ENCODE results near the gene LMO1. TPM values are rescaled to one million over a fixed set of nuclear protein-coding genes. Genes with fewer than 3 reads are reported as not detected.

LMO1 gene
- polyA plus RNA-seq, 3 donors: not detected

DNA sequence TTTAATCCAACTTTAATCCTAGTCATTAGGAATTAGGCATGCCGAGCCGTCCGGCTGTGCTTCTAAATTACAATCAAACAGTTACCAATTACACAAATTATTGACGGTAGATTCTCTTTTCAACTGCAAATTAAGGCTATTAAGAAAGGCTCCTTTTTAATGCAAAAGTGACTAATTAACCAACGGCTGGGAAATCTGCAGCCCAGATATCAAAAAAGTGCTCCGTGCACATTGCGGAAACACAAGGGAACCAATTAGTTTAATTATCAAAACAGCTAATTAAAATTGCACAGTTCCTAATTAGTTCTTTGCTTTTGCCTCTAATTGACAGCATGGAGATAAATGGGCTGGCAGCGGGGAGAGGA lies 19.4 kb upstream of the LMO1 start:
- Mint-ChIP-seq H3K4me3 (no peak overlapping the region), H3K36me3 (no peaks in the 10 kb centered on the region), H3K27ac (no peak overlapping the region), H3K4me1 (peaks cover 7% of the 10 kb centered on the region), H3K9me3 (peaks cover 0 to 7% (median 0%) of the 10 kb centered on the region in 7 donors), H3K27me3 (ENCODE audit: low read depth in 3 of 3) (peaks cover 5 to 18% (median 14%) of the 10 kb centered on the region in 3 donors)
- intact Hi-C loops (cut with micrococcal nuclease): no loop called here
- WGBS (ENCODE audit: insufficient coverage): 17% methylated on average over 3 of the region's 8 CpGs
- H3K4me3 ChIP-seq (replicated peaks in 1 of 3; ENCODE audit: low read depth in 2 of 3, low read length in 3 of 3): no peak overlapping the region
- H4K20me1 ChIP-seq (ENCODE audit: insufficient read depth, low read length): no peaks in the 10 kb centered on the region
- no peak overlapping the region for H3K27ac ChIP-seq (ENCODE audit: low read depth in 1 of 2, low read length in 2 of 2)
- peaks cover 10 to 28% of the 10 kb centered on the region in 2 donors for H3K27me3 ChIP-seq (ENCODE audit: control insufficient read depth in 2 of 2, insufficient read depth in 2 of 2, low read length in 2 of 2)
- H3K9ac ChIP-seq (ENCODE audit: insufficient read depth, low read length, poor library complexity, severe bottlenecking): no peak overlapping the region
- H2AFZ ChIP-seq (ENCODE audit: insufficient read depth, low read depth, low read length, poor library complexity, severe bottlenecking): no peak overlapping the region
- H3K36me3 ChIP-seq (replicated peaks in 1 of 2; ENCODE audit: control insufficient read depth in 1 of 2, insufficient read depth in 2 of 2, low read length in 2 of 2): no peaks in the 10 kb centered on the region
- H3K79me2 ChIP-seq (ENCODE audit: insufficient read depth, low read length): no peaks in the 10 kb centered on the region
- H3K4me1 ChIP-seq (ENCODE audit: control insufficient read depth in 1 of 2, insufficient read depth in 2 of 2, low read length in 2 of 2): no peaks in the 10 kb centered on the region
- TF ChIP-seq, protein P1, sequence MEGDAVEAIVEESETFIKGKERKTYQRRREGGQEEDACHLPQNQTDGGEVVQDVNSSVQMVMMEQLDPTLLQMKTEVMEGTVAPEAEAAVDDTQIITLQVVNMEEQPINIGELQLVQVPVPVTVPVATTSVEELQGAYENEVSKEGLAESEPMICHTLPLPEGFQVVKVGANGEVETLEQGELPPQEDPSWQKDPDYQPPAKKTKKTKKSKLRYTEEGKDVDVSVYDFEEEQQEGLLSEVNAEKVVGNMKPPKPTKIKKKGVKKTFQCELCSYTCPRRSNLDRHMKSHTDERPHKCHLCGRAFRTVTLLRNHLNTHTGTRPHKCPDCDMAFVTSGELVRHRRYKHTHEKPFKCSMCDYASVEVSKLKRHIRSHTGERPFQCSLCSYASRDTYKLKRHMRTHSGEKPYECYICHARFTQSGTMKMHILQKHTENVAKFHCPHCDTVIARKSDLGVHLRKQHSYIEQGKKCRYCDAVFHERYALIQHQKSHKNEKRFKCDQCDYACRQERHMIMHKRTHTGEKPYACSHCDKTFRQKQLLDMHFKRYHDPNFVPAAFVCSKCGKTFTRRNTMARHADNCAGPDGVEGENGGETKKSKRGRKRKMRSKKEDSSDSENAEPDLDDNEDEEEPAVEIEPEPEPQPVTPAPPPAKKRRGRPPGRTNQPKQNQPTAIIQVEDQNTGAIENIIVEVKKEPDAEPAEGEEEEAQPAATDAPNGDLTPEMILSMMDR (IDR thresholded peaks at IDR 0.05): no peak
- H3K4me2 ChIP-seq (replicated peaks; ENCODE audit: extremely low read depth, low read length, poor library complexity, severe bottlenecking): no peak overlapping the region
- no peak for DNase-seq
- no peaks in the 10 kb centered on the region for H3K9me3 ChIP-seq (replicated peaks in 1 of 2; ENCODE audit: control insufficient read depth in 1 of 2, insufficient read depth in 1 of 2, low read length in 2 of 2)

DNA sequence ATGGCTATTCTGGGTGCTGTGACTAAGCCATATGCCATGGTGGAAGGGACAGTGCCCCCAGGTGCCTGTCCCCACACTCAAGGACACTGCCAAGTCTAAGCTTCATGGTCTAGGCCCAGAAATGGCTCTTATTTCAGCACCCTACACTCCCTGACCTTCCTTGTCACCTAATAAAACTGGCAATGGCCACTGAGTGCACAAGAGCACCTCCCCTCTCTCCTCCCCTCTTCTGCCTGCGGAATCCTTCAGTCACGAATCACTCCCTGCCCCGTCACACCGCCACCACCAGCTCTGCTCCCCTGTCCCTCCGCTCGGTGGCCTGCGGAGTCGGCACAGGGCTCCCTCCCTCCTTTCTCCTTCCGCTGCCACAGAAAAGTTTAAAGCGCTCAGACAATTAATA lies 19.0 kb upstream of the LMO1 start:
- peaks cover 0 to 10% (median 0%) of the 10 kb centered on the region in 7 donors for H3K9me3 Mint-ChIP-seq
- no peak for DNase-seq
- Histone ChIP-seq H4K20me1 (ENCODE audit: insufficient read depth, low read length) (no peaks in the 10 kb centered on the region), H3K36me3 (replicated peaks in 1 of 2; ENCODE audit: control insufficient read depth in 1 of 2, insufficient read depth in 2 of 2, low read length in 2 of 2) (no peaks in the 10 kb centered on the region), H3K4me2 (replicated peaks; ENCODE audit: extremely low read depth, low read length, poor library complexity, severe bottlenecking) (no peak overlapping the region), H3K4me1 (ENCODE audit: control insufficient read depth in 1 of 2, insufficient read depth in 2 of 2, low read length in 2 of 2) (no peaks in the 10 kb centered on the region), H2AFZ (ENCODE audit: insufficient read depth, low read depth, low read length, poor library complexity, severe bottlenecking) (no peak overlapping the region), H3K79me2 (ENCODE audit: insufficient read depth, low read length) (no peaks in the 10 kb centered on the region), H3K27ac (ENCODE audit: low read depth in 1 of 2, low read length in 2 of 2) (no peak overlapping the region), H3K9ac (ENCODE audit: insufficient read depth, low read length, poor library complexity, severe bottlenecking) (no peak overlapping the region), H3K27me3 (ENCODE audit: control insufficient read depth in 2 of 2, insufficient read depth in 2 of 2, low read length in 2 of 2) (peaks cover 10 to 28% of the 10 kb centered on the region in 2 donors), H3K9me3 (replicated peaks in 1 of 2; ENCODE audit: control insufficient read depth in 1 of 2, insufficient read depth in 1 of 2, low read length in 2 of 2) (no peaks in the 10 kb centered on the region), H3K4me3 (replicated peaks in 1 of 3; ENCODE audit: low read depth in 2 of 3, low read length in 3 of 3) (no peak overlapping the region)
- 90% methylated on average over 8 of the region's 10 CpGs for WGBS (ENCODE audit: insufficient coverage)
- H3K4me1 Mint-ChIP-seq: peaks cover 3% of the 10 kb centered on the region
- H3K27ac Mint-ChIP-seq: no peak overlapping the region
- TF ChIP-seq, protein P1 (IDR thresholded peaks at IDR 0.05): no peak
- peaks cover 5 to 16% (median 14%) of the 10 kb centered on the region in 3 donors for H3K27me3 Mint-ChIP-seq (ENCODE audit: low read depth in 3 of 3)
- no peaks in the 10 kb centered on the region for H3K36me3 Mint-ChIP-seq
- H3K4me3 Mint-ChIP-seq: no peak overlapping the region
- intact Hi-C loops (cut with micrococcal nuclease): no loop called here

Measured in CD14-positive monocyte (primary cell).